Lung (tissue), 12 donors: ENCODE data around the gene C20orf204. TPM values are rescaled to one million over a fixed set of nuclear protein-coding genes. Genes with fewer than 3 reads are reported as not detected.

Source experiments
- ATAC-seq: fragments of 200-7000 bp; cut with Tn5 transposase; one replicate; pipeline ENCODE4 v1.9.1; 2020; ENCODE audit warnings: moderate number of reproducible peaks; ENCODE audit not compliant: insufficient read depth, low FRiP score
- DNase-seq, 3 donors: peaks; one replicate each; pipeline ENCODE4 v3.0.0-alpha.2; 2013 to 2017
- H3K27ac ChIP-seq, 2 donors: one replicate each; pipeline ENCODE4 v1.5.1; 2013; ENCODE audit warnings: mild to moderate bottlenecking in 2 of 2, moderate library complexity in 2 of 2, control low read depth in 1 of 2, inconsistent platforms in 1 of 2, low read depth in 1 of 2, low read length in 1 of 2
- H3K27me3 ChIP-seq, 3 donors: one replicate each; pipeline ENCODE4 v1.5.1; 2013; ENCODE audit warnings: low read length in 2 of 3; ENCODE audit not compliant: control insufficient read depth in 3 of 3, insufficient read depth in 3 of 3
- H3K36me3 ChIP-seq, 4 donors: one replicate each; pipeline ENCODE4 v1.5.1; 2013; ENCODE audit warnings: low read length in 4 of 4, mild to moderate bottlenecking in 1 of 4, moderate library complexity in 1 of 4; ENCODE audit not compliant: control insufficient read depth in 4 of 4, insufficient read depth in 4 of 4
- H3K4me1 ChIP-seq, 5 donors: one replicate each; pipeline ENCODE4 v1.5.1; 2013; ENCODE audit warnings: low read length in 5 of 5, mild to moderate bottlenecking in 2 of 5, moderate library complexity in 1 of 5; ENCODE audit not compliant: control insufficient read depth in 5 of 5, insufficient read depth in 5 of 5
- H3K4me3 ChIP-seq: one replicate; pipeline ENCODE4 v1.5.1; 2013; ENCODE audit warnings: mild to moderate bottlenecking, control low read depth, moderate library complexity
- H3K9ac ChIP-seq, 2 donors: one replicate each; pipeline ENCODE4 v1.5.1; 2013; ENCODE audit warnings: low read length in 2 of 2, control low read depth in 1 of 2; ENCODE audit not compliant: insufficient read depth in 1 of 2
- H3K9me3 ChIP-seq, 4 donors: one replicate each; pipeline ENCODE4 v1.5.1; 2013; ENCODE audit warnings: low read length in 3 of 4, mild to moderate bottlenecking in 1 of 4, moderate library complexity in 1 of 4; ENCODE audit not compliant: control insufficient read depth in 4 of 4, insufficient read depth in 3 of 4
- CTCF ChIP-seq: IDR thresholded peaks from 2 replicates; pipeline ENCODE4 v1.5.1; 2012; ENCODE audit warnings: mild to moderate bottlenecking; ENCODE audit errors: control extremely low read depth, extremely low read depth
- WGBS, 2 donors: extraction: QIAGEN DNeasy Blood & Tissue Kit; methylation state at CpG; one replicate each; pipeline ENCODE4 v1.1.7; 2013; 5-methylcytosine and 5-hydroxymethylcytosine counted together
- polyA plus RNA-seq, 2 donors: library from polyadenylated mRNA; stranded (reverse); fragments of 200-250 nt; gene quantifications; one replicate each; pipeline ENCODE4 v1.2.1, GENCODE V29; 2013
- total RNA-seq, 2 donors: library from RNA; depleted of rRNA in 1 of 2; stranded (reverse); fragments of >200 nt in 1 of 2; gene quantifications; one replicate each; pipeline ENCODE4 v1.2.1, GENCODE V29; 2014 to 2021
- donor health status: control.
- donor health status: control.
- donor health status: Bipolar disorder and iron deficiency.
- donor health status: healthy.
- donor health status: DM: yes; HTN: yes; CAD: no.

The C20orf204 gene
- total and polyA plus RNA-seq, 4 donors, result 0.50 to 2.0 (median 0.98) TPM

GRCh38 chr20:64052987-64053840 lies 17.2 kb downstream of the C20orf204 start:
- Histone ChIP-seq H3K9me3 (no peaks in the 10 kb centered on the region), H3K9ac (peak overlapping the region in 1 of 2 donors; percentile 58), H3K27me3 (peaks cover 0 to 7% (median 7%) of the 10 kb centered on the region in 3 donors), H3K36me3 (peaks cover 0 to 2% (median 0%) of the 10 kb centered on the region in 4 donors), H3K4me3 (no peak overlapping the region), H3K4me1 (peaks cover 0 to 76% (median 17%) of the 10 kb centered on the region in 5 donors), H3K27ac (peak overlapping the region; percentile 81 to 86)
- ATAC-seq, result no peak
- WGBS, 2 donors, result 68 to 76% methylated on average over 33 of the region's 33 CpGs
- TF ChIP-seq CTCF, result no peak
- no peak for DNase-seq

- peak; percentile 90 to 96 (median 91) for DNase-seq
- whole genome bisulfite sequencing, 2 donors, result 19 to 22% methylated on average over 14 to 17 of the region's 17 CpGs
- no peak overlapping the region for H3K4me3 ChIP-seq
- no peak for TF ChIP-seq CTCF
- H3K9me3 ChIP-seq, result no peaks in the 10 kb centered on the region
- H3K27me3 ChIP-seq, result peaks cover 0 to 7% (median 7%) of the 10 kb centered on the region in 3 donors
- H3K27ac ChIP-seq, result peak overlapping the region; percentile 66 to 86
- H3K9ac ChIP-seq, result peak overlapping the region in 1 of 2 donors; percentile 58
- ATAC-seq, result no peak
- H3K4me1 ChIP-seq, result peaks cover 0 to 76% (median 17%) of the 10 kb centered on the region in 5 donors
- H3K36me3 ChIP-seq, result no peaks in the 10 kb centered on the region
Measured at GRCh38 chr20:64053841-64054661, 18.1 kb downstream of the C20orf204 start.

- H3K4me1 ChIP-seq, result peaks cover 0 to 68% (median 17%) of the 10 kb centered on the region in 5 donors
- H3K27ac ChIP-seq, result peak overlapping the region; percentile 66 to 78
- H3K4me3 ChIP-seq, result no peak overlapping the region
- H3K9me3 ChIP-seq, result no peaks in the 10 kb centered on the region
- no peaks in the 10 kb centered on the region for H3K36me3 ChIP-seq
- H3K9ac ChIP-seq, result no peak overlapping the region
- DNase-seq (no peak), ATAC-seq (no peak)
- WGBS, 2 donors, result 52 to 78% methylated on average over 8 to 9 of the region's 9 CpGs
- no peak for TF ChIP-seq CTCF
- peaks cover 0 to 7% (median 0%) of the 10 kb centered on the region in 3 donors for H3K27me3 ChIP-seq
Measured at GRCh38 chr20:64055396-64055892, 19.5 kb downstream of the C20orf204 start.
